T-cell (primary cell): ENCODE results near the gene DENND1A. TPM values are rescaled to one million over a fixed set of nuclear protein-coding genes. Genes with fewer than 3 reads are reported as not detected.

Experiments used
- ATAC-seq, 4 experiments: fragments of 200-7000 bp in 3 of 4; fragments of 150-1000 bp in 1 of 4; cut with Tn5 transposase; replicated peaks in 1 of 4; 1 replicate in 3 of 4; 2 replicates in 1 of 4; pipeline ENCODE4 v1.10.0; 2021; ENCODE audit warnings: moderate library complexity in 3 of 4, mild to moderate bottlenecking in 2 of 4, moderate number of reproducible peaks in 1 of 4
- CTCF ChIA-PET, 2 donors: fragments of 300-600 bp; sonication (Branson Sonifier 250); formaldehyde crosslinking; loops; one replicate each; lab custom pipeline; 2022; ENCODE audit warnings: antibody characterized with exemption in 2 of 2; lab: Charles Lee
- POLR2A ChIA-PET, 2 donors: fragments of 300-600 bp; sonication (Branson Sonifier 250); formaldehyde crosslinking; loops; one replicate each; lab custom pipeline; 2022; ENCODE audit warnings: antibody characterized with exemption in 2 of 2; lab: Charles Lee
- DNase-seq, 35 experiments: peaks; one replicate each; pipeline versions ENCODE4 v3.0.0 to v3.0.0-alpha.2; 2013 to 2023
- H3K27ac ChIP-seq: one replicate; pipeline ENCODE4 v1.5.1; 2013; ENCODE audit warnings: low read length
- H3K27me3 ChIP-seq, 2 experiments: replicated peaks in 1 of 2; 1 replicate in 1 of 2; 2 replicates in 1 of 2; pipeline versions ENCODE4 v1.6.1 to v1.7.0; 2013; ENCODE audit warnings: low read length in 1 of 2, mixed read lengths in 1 of 2; ENCODE audit not compliant: control insufficient read depth in 2 of 2, insufficient read depth in 2 of 2; ENCODE audit errors: extremely low read depth in 1 of 2
- H3K36me3 ChIP-seq, 2 donors: 1 replicate in 1 of 2; 2 replicates in 1 of 2; pipeline versions ENCODE4 v1.6.1 to v1.7.0; 2013; ENCODE audit warnings: low read length in 1 of 2; ENCODE audit not compliant: control insufficient read depth in 2 of 2, insufficient read depth in 1 of 2; ENCODE audit errors: extremely low read depth in 1 of 2
- H3K4me1 ChIP-seq, 2 experiments: 1 replicate in 1 of 2; 2 replicates in 1 of 2; pipeline versions ENCODE4 v1.6.1 to v1.7.0; 2013; ENCODE audit warnings: low read length in 2 of 2, mixed read lengths in 1 of 2; ENCODE audit not compliant: insufficient read depth in 2 of 2, control insufficient read depth in 1 of 2; ENCODE audit errors: extremely low read depth in 1 of 2
- H3K4me3 ChIP-seq, 2 donors: 1 replicate in 1 of 2; 2 replicates in 1 of 2; pipeline versions ENCODE4 v1.5.1 to v1.7.0; 2013; ENCODE audit warnings: mild to moderate bottlenecking in 2 of 2, low read length in 1 of 2, moderate library complexity in 1 of 2; ENCODE audit not compliant: control insufficient read depth in 1 of 2; ENCODE audit errors: extremely low read depth in 1 of 2
- H3K9me3 ChIP-seq: 2 replicates; pipeline ENCODE4 v1.7.0; 2013
- H3K27ac Mint-ChIP-seq, 2 donors: one replicate each; pipeline ENCODE4 v1.8.0; 2020 to 2021; ENCODE audit warnings: mild to moderate bottlenecking in 2 of 2, mixed read lengths in 2 of 2
- H3K27me3 Mint-ChIP-seq, 2 donors: one replicate each; pipeline ENCODE4 v1.8.0; 2021 to 2022; ENCODE audit warnings: mixed read lengths in 2 of 2
- H3K36me3 Mint-ChIP-seq: one replicate; pipeline ENCODE4 v1.8.0; 2021; ENCODE audit warnings: mixed read lengths
- H3K4me1 Mint-ChIP-seq, 3 donors: one replicate each; pipeline ENCODE4 v1.8.0; 2020 to 2022; ENCODE audit warnings: mixed read lengths in 3 of 3, mild to moderate bottlenecking in 1 of 3
- H3K4me3 Mint-ChIP-seq, 3 donors: one replicate each; pipeline ENCODE4 v1.8.0; 2020 to 2022; ENCODE audit warnings: mild to moderate bottlenecking in 3 of 3, mixed read lengths in 3 of 3, moderate library complexity in 3 of 3
- H3K9me3 Mint-ChIP-seq, 3 donors: one replicate each; pipeline ENCODE4 v1.8.0; 2020 to 2022; ENCODE audit warnings: mixed read lengths in 3 of 3
- WGBS: methylation state at CpG from one replicate; pipeline ENCODE4 v1.1.5; 2013; ENCODE audit warnings: missing lambda C conversion rate; ENCODE audit not compliant: insufficient coverage; 5-methylcytosine and 5-hydroxymethylcytosine counted together
- total RNA-seq, 35 experiments: library from RNA in 6 of 35; stranded (reverse) in 6 of 35; fragments of 120-200 nt in 1 of 35; gene quantifications; one replicate each; pipeline versions ENCODE4 v1.2.1 to v1.2.4 and lab custom pipeline; 2013 to 2026

The DENND1A gene
- total RNA-seq, 5 donors from 2014 or later (not counting 1 experiment from before 2014, with no cell fraction given): 12.4 to 19.9 (median 14.1) TPM

DNA sequence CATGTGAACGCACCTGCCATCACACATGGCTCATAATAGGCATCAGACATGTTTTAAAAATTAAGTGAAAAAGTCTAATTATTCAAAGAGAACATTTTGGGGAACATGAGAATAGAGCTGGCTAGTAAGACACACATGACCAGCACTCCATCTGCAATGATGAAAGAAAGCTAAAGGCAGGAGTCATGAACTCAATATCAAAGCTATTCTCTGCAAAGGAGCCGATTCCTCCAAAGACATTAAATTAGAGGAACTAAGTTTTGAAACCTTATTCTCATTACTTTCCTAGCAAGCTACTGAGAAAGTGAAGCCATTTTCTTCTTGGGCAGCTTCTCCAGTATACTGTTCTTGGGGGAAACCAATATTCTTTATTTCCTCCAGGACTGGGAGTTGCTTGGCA, 401.9 kb downstream of the DENND1A start:
- Mint-ChIP-seq H3K9me3 (peaks cover 9 to 16% (median 15%) of the 10 kb centered on the region in 3 donors), H3K36me3 (peaks cover 38% of the 10 kb centered on the region), H3K4me3 (no peak overlapping the region), H3K4me1 (no peaks in the 10 kb centered on the region), H3K27me3 (no peaks in the 10 kb centered on the region), H3K27ac (no peak overlapping the region)
- no CpG with 5 or more reads among the region's 2 CpGs for WGBS
- CTCF ChIA-PET: no interaction called here
- Histone ChIP-seq H3K4me3 (no peak overlapping the region), H3K36me3 (peaks cover 0 to 2% of the 10 kb centered on the region in 2 donors), H3K9me3 (no peaks in the 10 kb centered on the region), H3K27ac (no peak overlapping the region), H3K4me1 (no peaks in the 10 kb centered on the region), H3K27me3 (no peaks in the 10 kb centered on the region)
- no peak for DNase-seq
- POLR2A ChIA-PET: interaction anchor here in 1 of 2 donors (0.6 kb wide), 1 partner anchor 88 kb away, joined by 4 read pairs; no protein-coding TSS in a partner anchor
- ATAC-seq: no peak

DNA sequence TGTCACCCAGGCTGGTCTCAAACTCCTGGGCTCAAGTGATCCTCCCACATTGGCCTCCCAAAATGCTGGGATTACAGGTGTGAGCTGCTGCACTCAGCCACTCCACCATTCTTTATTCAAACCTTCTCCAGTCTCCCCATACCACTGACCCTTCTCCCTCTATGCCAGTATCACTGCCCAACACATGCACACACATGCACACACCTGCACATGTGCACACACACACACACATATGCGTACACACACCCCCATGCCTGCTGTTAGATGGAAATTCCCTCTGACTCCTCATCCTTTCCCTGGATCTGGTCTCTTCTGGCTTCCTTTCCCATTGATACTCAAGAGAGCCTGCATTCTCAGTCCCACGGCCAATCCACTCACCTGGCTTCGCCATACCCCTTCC, 404.0 kb downstream of the DENND1A start:
- CTCF ChIA-PET: interaction anchor here in 1 of 2 donors (0.7 kb wide), 1 partner anchor 83 kb away, joined by 3 read pairs; no protein-coding TSS in a partner anchor
- ATAC-seq (no peak), DNase-seq (no peak)
- Mint-ChIP-seq H3K4me1 (no peaks in the 10 kb centered on the region), H3K36me3 (peaks cover 24% of the 10 kb centered on the region), H3K27me3 (no peaks in the 10 kb centered on the region), H3K4me3 (no peak overlapping the region), H3K27ac (no peak overlapping the region), H3K9me3 (peaks cover 5 to 11% (median 8%) of the 10 kb centered on the region in 3 donors)
- H3K36me3 ChIP-seq: peaks cover 0 to 5% of the 10 kb centered on the region in 2 donors
- H3K4me3 ChIP-seq: no peak overlapping the region
- no peak overlapping the region for H3K27ac ChIP-seq
- WGBS: 98% methylated on average over 3 of the region's 3 CpGs
- no peaks in the 10 kb centered on the region for H3K9me3 ChIP-seq
- no peaks in the 10 kb centered on the region for H3K4me1 ChIP-seq
- POLR2A ChIA-PET: no interaction called here
- no peaks in the 10 kb centered on the region for H3K27me3 ChIP-seq

- Histone ChIP-seq H3K27ac (no peak overlapping the region), H3K4me1 (no peaks in the 10 kb centered on the region), H3K36me3 (peaks cover 0 to 5% of the 10 kb centered on the region in 2 donors), H3K27me3 (no peaks in the 10 kb centered on the region), H3K4me3 (no peak overlapping the region), H3K9me3 (no peaks in the 10 kb centered on the region)
- Mint-ChIP-seq H3K36me3 (peaks cover 24% of the 10 kb centered on the region), H3K9me3 (peaks cover 5 to 11% (median 8%) of the 10 kb centered on the region in 3 donors), H3K27ac (no peak overlapping the region), H3K4me1 (no peaks in the 10 kb centered on the region), H3K4me3 (no peak overlapping the region), H3K27me3 (no peaks in the 10 kb centered on the region)
- WGBS: 100% methylated on average over 2 of the region's 6 CpGs
- DNase-seq: no peak
- ChIA-PET POLR2A (interaction anchor here in 1 of 2 donors (0.6 kb wide), 1 partner anchor 9 kb away, joined by 6 read pairs; no protein-coding TSS in a partner anchor), CTCF (interaction anchor here in 1 of 2 donors (0.7 kb wide), 1 partner anchor 83 kb away, joined by 3 read pairs; no protein-coding TSS in a partner anchor)
- ATAC-seq: no peak
Measured at GRCh38 chr9:123525424-123525823, 404.5 kb downstream of the DENND1A start.

DNA sequence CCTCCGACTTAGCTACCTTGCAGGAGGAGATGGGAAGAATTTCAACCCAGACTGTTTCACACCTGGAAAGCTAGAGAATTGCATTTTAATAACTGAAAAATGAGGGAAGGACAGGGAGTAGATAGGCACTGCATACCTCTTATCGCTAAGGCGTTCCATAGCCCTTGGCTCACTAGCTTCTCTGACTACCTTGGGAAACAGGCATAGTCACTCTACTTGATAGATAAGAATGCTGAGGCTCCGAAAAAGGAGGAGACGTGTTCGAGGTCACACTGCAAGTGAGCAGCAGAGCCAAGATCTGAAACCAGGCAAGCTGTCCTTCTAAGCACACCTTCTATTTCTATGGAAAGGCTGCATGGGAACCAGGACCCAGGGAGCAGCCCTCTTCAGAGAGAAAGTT, 405.1 kb downstream of the DENND1A start:
- Mint-ChIP-seq H3K9me3 (peaks cover 1 to 7% (median 3%) of the 10 kb centered on the region in 3 donors), H3K4me1 (no peaks in the 10 kb centered on the region), H3K27ac (no peak overlapping the region), H3K4me3 (no peak overlapping the region), H3K36me3 (peaks cover 20% of the 10 kb centered on the region), H3K27me3 (no peaks in the 10 kb centered on the region)
- Histone ChIP-seq H3K36me3 (peaks cover 0 to 5% of the 10 kb centered on the region in 2 donors), H3K4me3 (no peak overlapping the region), H3K9me3 (no peaks in the 10 kb centered on the region), H3K27ac (no peak overlapping the region), H3K4me1 (no peaks in the 10 kb centered on the region), H3K27me3 (no peaks in the 10 kb centered on the region)
- DNase-seq: no peak
- CTCF ChIA-PET: interaction anchor here (0.6 kb wide), 2 partner anchors 18 to 65 kb away, joined by 3 to 10 read pairs; no protein-coding TSS in a partner anchor
- POLR2A ChIA-PET: interaction anchor here in 1 of 2 donors (0.6 kb wide), 1 partner anchor 8 kb away, joined by 6 read pairs; no protein-coding TSS in a partner anchor
- WGBS: 100% methylated on average over 3 of the region's 6 CpGs
- no peak for ATAC-seq

- CTCF ChIA-PET: no interaction called here
- no peaks in the 10 kb centered on the region for H3K4me1 Mint-ChIP-seq
- no peaks in the 10 kb centered on the region for H3K27me3 Mint-ChIP-seq
Measured at GRCh38 chr9:123523845-123524244, 406.1 kb downstream of the DENND1A start.

GRCh38 chr9:123523001-123523400, 406.9 kb downstream of the DENND1A start:
- no peaks in the 10 kb centered on the region for H3K27me3 ChIP-seq
- Mint-ChIP-seq H3K36me3 (peaks cover 7% of the 10 kb centered on the region), H3K27ac (no peak overlapping the region), H3K27me3 (no peaks in the 10 kb centered on the region), H3K4me1 (no peaks in the 10 kb centered on the region), H3K9me3 (no peaks in the 10 kb centered on the region), H3K4me3 (no peak overlapping the region)
- H3K27ac ChIP-seq: no peak overlapping the region
- CTCF ChIA-PET: no interaction called here
- WGBS: 100% methylated on average over 1 of the region's 6 CpGs
- POLR2A ChIA-PET: no interaction called here
- ATAC-seq: no peak
- H3K4me3 ChIP-seq: no peak overlapping the region
- no peak for DNase-seq
- H3K36me3 ChIP-seq: peaks cover 0 to 5% of the 10 kb centered on the region in 2 donors
- no peaks in the 10 kb centered on the region for H3K9me3 ChIP-seq
- H3K4me1 ChIP-seq: no peaks in the 10 kb centered on the region

More at GRCh38 chr9:123523845-123524244, 406.1 kb downstream of the DENND1A start:
- H3K27ac ChIP-seq: no peak overlapping the region
- H3K36me3 Mint-ChIP-seq: peaks cover 12% of the 10 kb centered on the region
- POLR2A ChIA-PET: no interaction called here
- ATAC-seq: no peak
- H3K4me3 ChIP-seq: no peak overlapping the region
- H3K4me1 ChIP-seq: no peaks in the 10 kb centered on the region
- H3K4me3 Mint-ChIP-seq: no peak overlapping the region
- H3K9me3 Mint-ChIP-seq: no peaks in the 10 kb centered on the region
- DNase-seq: no peak
- no peak overlapping the region for H3K27ac Mint-ChIP-seq
- no peaks in the 10 kb centered on the region for H3K9me3 ChIP-seq
- no CpG with 5 or more reads among the region's 2 CpGs for WGBS
- peaks cover 0 to 5% of the 10 kb centered on the region in 2 donors for H3K36me3 ChIP-seq
- H3K27me3 ChIP-seq: no peaks in the 10 kb centered on the region
